Endothelial cell of umbilical vein (primary cell): Measurements from ENCODE around the gene LARP1. TPM values are rescaled to one million over a fixed set of nuclear protein-coding genes. Genes with fewer than 3 reads are reported as not detected.

Experiments
- BruUV-seq: library from RNA; stranded (reverse); fragments of 400-500 nt; replicated peaks from 2 replicates; lab custom pipeline; 2021; lab: Mats Ljungman, UMichigan
- CTCF ChIA-PET: fragments of 300-600, 350-600 bp; sonication (Branson Sonifier 250); formaldehyde crosslinking; loops from one replicate; lab custom pipeline; 2021; ENCODE audit warnings: antibody characterized with exemption, inconsistent platforms; lab: Charles Lee
- POLR2A ChIA-PET: fragments of 300-600, 350-600 bp; sonication (Branson Sonifier 250); formaldehyde crosslinking; loops from one replicate; lab custom pipeline; 2021; ENCODE audit warnings: antibody characterized with exemption, inconsistent platforms; lab: Charles Lee
- DNase-seq: peaks from one replicate; pipeline ENCODE4 v3.0.0-alpha.2; 2011; ENCODE audit warnings: low read depth, low spot score
- FAIRE-seq: peaks from 2 replicates; lab custom pipeline; 2011; peaks lifted over from hg19 to GRCh38; lab: Jason Lieb, UNC
- H2AFZ ChIP-seq: 2 replicates; pipeline ENCODE4 v1.6.0; 2012; ENCODE audit warnings: low read depth, low read length, control low read depth, inconsistent platforms
- H3K27ac ChIP-seq: 2 replicates; pipeline ENCODE4 v1.5.1; 2011; ENCODE audit warnings: low read depth, mild to moderate bottlenecking, control low read depth, low read length, moderate library complexity; ENCODE audit not compliant: insufficient read depth
- H3K27me3 ChIP-seq, 2 experiments: 2 replicates each; pipeline versions ENCODE4 v1.6.0 to v1.6.1; 2011; ENCODE audit warnings: low read length in 2 of 2, mixed read lengths in 1 of 2; ENCODE audit not compliant: control insufficient read depth in 2 of 2, insufficient read depth in 2 of 2
- H3K36me3 ChIP-seq, 2 experiments: 2 replicates in 1 of 2; 3 replicates in 1 of 2; pipeline ENCODE4 v1.5.1; 2011; ENCODE audit warnings: low read length in 2 of 2, mild to moderate bottlenecking in 1 of 2, moderate library complexity in 1 of 2; ENCODE audit not compliant: control insufficient read depth in 2 of 2, insufficient read depth in 2 of 2; ENCODE audit errors: extremely low read depth in 1 of 2
- H3K4me1 ChIP-seq: 3 replicates; pipeline ENCODE4 v1.5.1; 2011; ENCODE audit warnings: mild to moderate bottlenecking, low read length; ENCODE audit not compliant: control insufficient read depth, insufficient read depth; ENCODE audit errors: extremely low read depth
- H3K4me2 ChIP-seq: 2 replicates; pipeline ENCODE4 v1.6.1; 2011; ENCODE audit warnings: low read length, control low read depth, mixed read lengths; ENCODE audit not compliant: insufficient read depth
- H3K4me3 ChIP-seq, 3 experiments: fragments of 200-600 bp in 1 of 3; sonication (generic), shearing (Covaris generic) in 1 of 3; replicated peaks in 1 of 3; 2 replicates each; pipeline ENCODE4 v1.5.1; 2011 to 2016; ENCODE audit warnings: control low read depth in 3 of 3, low read length in 3 of 3, mild to moderate bottlenecking in 2 of 3, inconsistent platforms in 1 of 3, low read depth in 1 of 3, moderate library complexity in 1 of 3; ENCODE audit not compliant: insufficient read depth in 1 of 3
- H3K79me2 ChIP-seq: 2 replicates; pipeline ENCODE4 v1.6.0; 2012; ENCODE audit warnings: low read length, inconsistent platforms; ENCODE audit not compliant: control insufficient read depth, insufficient read depth
- H3K9ac ChIP-seq: replicated peaks from 2 replicates; pipeline ENCODE3; 2011; ENCODE audit warnings: low read length, control low read depth; ENCODE audit not compliant: insufficient read depth; ENCODE audit errors: extremely low read depth
- H3K9me1 ChIP-seq: replicated peaks from 3 replicates; pipeline ENCODE4 v1.6.0; 2011; ENCODE audit warnings: mild to moderate bottlenecking, low read length; ENCODE audit not compliant: control insufficient read depth, insufficient read depth; ENCODE audit errors: extremely low read depth
- H3K9me3 ChIP-seq: replicated peaks from 2 replicates; pipeline ENCODE4 v1.5.1; 2012; ENCODE audit warnings: low read length, inconsistent platforms; ENCODE audit not compliant: control insufficient read depth, insufficient read depth
- H4K20me1 ChIP-seq: replicated peaks from 2 replicates; pipeline ENCODE3; 2011; ENCODE audit warnings: mild to moderate bottlenecking, low read length; ENCODE audit not compliant: control insufficient read depth, insufficient read depth; ENCODE audit errors: extremely low read depth
- GATA2 ChIP-seq: IDR thresholded peaks from 2 replicates; pipeline ENCODE4 v1.7.0; 2011; ENCODE audit warnings: low read depth, mild to moderate bottlenecking, moderate library complexity, mixed read lengths, low read length; ENCODE audit not compliant: insufficient read length, insufficient read depth
- JUN ChIP-seq: IDR thresholded peaks from 2 replicates; pipeline ENCODE4 v1.6.1; 2011; ENCODE audit warnings: borderline replicate concordance, low read depth; ENCODE audit not compliant: insufficient read length, insufficient read depth
- POLR2A ChIP-seq: IDR thresholded peaks from 2 replicates; pipeline ENCODE4 v1.6.1; 2012; ENCODE audit warnings: low read depth, mild to moderate bottlenecking, control low read depth, low read length
- dilution Hi-C: fragments of 300-500 bp; cut with MboI; formaldehyde crosslinking; loops from one replicate; pipeline ENCODE4 v1.15.0; 2019; ENCODE audit warnings: low sequenced_read_pairs; ENCODE audit not compliant: extremely low pct_ligation_motif_present
- intact Hi-C: fragments of 100-400 bp; cut with micrococcal nuclease; formaldehyde crosslinking; loops from one replicate; pipeline ENCODE4 v1.10.0; 2022
- polyA plus RNA-seq, 4 experiments: library from polyadenylated mRNA; depleted of rRNA in 3 of 4; stranded (reverse) in 3 of 4; unstranded in 1 of 4; fragments of >200 nt; gene quantifications; 2 replicates each; pipeline versions ENCODE4 v1.2.1 to v1.2.3, GENCODE V29; 2011 to 2012; ENCODE audit warnings: missing spikeins in 1 of 4
- total RNA-seq: library from RNA; stranded (reverse); gene quantifications from 2 replicates; pipeline ENCODE4 v1.2.3, GENCODE V29; 2021
- TF ChIP-seq, protein P1 (sequence below), 2 donors: IDR thresholded peaks; 1 replicate in 1 of 2; 2 replicates in 1 of 2; pipeline ENCODE4 v1.5.1; 2011; ENCODE audit warnings: low read length in 2 of 2, mild to moderate bottlenecking in 2 of 2, moderate library complexity in 2 of 2, control low read depth in 1 of 2, inconsistent platforms in 1 of 2, low read depth in 1 of 2; ENCODE audit not compliant: insufficient read depth in 1 of 2; ENCODE audit errors: extremely low read depth in 1 of 2

LARP1 gene
- total and polyA plus RNA-seq, 2 donors (not counting 3 experiments of a cell fraction or from before 2014, with no cell fraction given), result 70.4 to 252 TPM

DNA sequence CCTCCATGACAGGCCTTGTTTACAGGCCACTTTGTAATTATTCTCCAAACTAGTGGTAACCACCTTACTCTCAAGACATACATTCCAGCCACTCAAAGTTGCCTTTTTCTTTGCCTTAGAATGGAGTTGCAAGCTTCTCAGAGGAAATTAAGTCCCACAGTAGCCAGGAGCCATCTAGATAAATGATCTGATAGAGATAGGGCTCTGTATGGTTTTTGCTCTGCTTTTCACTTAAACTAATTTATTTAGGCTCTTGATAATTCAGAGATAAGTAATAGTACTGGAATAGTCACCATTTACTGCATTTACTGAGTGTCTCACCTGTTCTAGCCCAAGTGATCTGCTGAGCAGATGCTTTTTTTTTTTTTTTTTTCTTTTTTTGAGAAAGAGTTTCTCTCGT, 7.5 kb downstream of the LARP1 start:
- no peak overlapping the region for H3K4me3 ChIP-seq
- no peak overlapping the region for H2AFZ ChIP-seq
- dilution Hi-C loops (no loop called here), intact Hi-C loops (no loop called here)
- H3K36me3 ChIP-seq, result no peaks in the 10 kb centered on the region
- BruUV-seq, result no TSS peak
- CTCF ChIA-PET, result interaction anchor here (0.7 to 2.0 kb wide), 3 partner anchors 9 to 112 kb away, joined by 3 to 5 read pairs (median 3); no protein-coding TSS in a partner anchor
- H3K9me1 ChIP-seq, result no peaks in the 10 kb centered on the region
- no peaks in the 10 kb centered on the region for H3K27me3 ChIP-seq
- FAIRE-seq (no peak), DNase-seq (no peak)
- peaks cover 19% of the 10 kb centered on the region for H4K20me1 ChIP-seq
- H3K4me1 ChIP-seq, result peaks cover 23% of the 10 kb centered on the region
- no peak overlapping the region for H3K4me2 ChIP-seq
- H3K9ac ChIP-seq, result no peak overlapping the region
- no peaks in the 10 kb centered on the region for H3K9me3 ChIP-seq
- peaks cover 99% of the 10 kb centered on the region for H3K79me2 ChIP-seq
- TF ChIP-seq POLR2A, result no peak
- TF ChIP-seq, protein P1, sequence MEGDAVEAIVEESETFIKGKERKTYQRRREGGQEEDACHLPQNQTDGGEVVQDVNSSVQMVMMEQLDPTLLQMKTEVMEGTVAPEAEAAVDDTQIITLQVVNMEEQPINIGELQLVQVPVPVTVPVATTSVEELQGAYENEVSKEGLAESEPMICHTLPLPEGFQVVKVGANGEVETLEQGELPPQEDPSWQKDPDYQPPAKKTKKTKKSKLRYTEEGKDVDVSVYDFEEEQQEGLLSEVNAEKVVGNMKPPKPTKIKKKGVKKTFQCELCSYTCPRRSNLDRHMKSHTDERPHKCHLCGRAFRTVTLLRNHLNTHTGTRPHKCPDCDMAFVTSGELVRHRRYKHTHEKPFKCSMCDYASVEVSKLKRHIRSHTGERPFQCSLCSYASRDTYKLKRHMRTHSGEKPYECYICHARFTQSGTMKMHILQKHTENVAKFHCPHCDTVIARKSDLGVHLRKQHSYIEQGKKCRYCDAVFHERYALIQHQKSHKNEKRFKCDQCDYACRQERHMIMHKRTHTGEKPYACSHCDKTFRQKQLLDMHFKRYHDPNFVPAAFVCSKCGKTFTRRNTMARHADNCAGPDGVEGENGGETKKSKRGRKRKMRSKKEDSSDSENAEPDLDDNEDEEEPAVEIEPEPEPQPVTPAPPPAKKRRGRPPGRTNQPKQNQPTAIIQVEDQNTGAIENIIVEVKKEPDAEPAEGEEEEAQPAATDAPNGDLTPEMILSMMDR (IDR thresholded peaks at IDR 0.05; ENCODE audit: extremely low read depth in 1 of 2, insufficient read depth in 1 of 2, low read depth in 1 of 2, low read length in 2 of 2), result no peak
- TF ChIP-seq GATA2, result no peak
- no peak for TF ChIP-seq JUN
- no peak overlapping the region for H3K27ac ChIP-seq
- POLR2A ChIA-PET, result no interaction called here

DNA sequence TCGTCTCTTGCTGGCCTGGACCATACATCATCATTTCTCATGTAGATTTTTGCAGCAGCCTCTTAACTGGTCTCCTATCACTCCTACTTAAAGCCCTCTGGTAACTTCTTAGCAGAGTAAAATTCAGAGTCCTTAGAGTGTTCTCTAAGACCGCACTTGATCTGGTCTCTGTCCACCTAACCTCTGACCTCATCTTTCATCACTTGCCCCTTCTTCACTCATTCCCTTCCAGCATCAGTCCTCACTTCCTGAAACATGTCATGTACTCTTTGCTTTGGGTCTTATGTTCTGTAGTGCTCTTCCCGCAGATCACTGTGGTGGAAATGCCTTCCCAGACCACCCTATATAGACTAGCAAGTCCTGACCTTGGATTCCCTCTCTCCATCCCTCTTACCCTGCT, 9.8 kb downstream of the LARP1 start:
- ChIA-PET POLR2A (interaction anchor here (0.6 kb wide), 1 partner anchor 76 kb away, joined by 3 read pairs; no protein-coding TSS in a partner anchor), CTCF (no interaction called here)
- dilution Hi-C loops (no loop called here), intact Hi-C loops (no loop called here)
- Histone ChIP-seq H3K27me3 (no peaks in the 10 kb centered on the region), H4K20me1 (peaks cover 15% of the 10 kb centered on the region), H3K27ac (no peak overlapping the region), H3K4me1 (peaks cover 7% of the 10 kb centered on the region), H3K4me3 (no peak overlapping the region), H3K9ac (no peak overlapping the region), H3K4me2 (no peak overlapping the region), H2AFZ (no peak overlapping the region), H3K9me3 (no peaks in the 10 kb centered on the region), H3K79me2 (peaks cover 98% of the 10 kb centered on the region), H3K9me1 (no peaks in the 10 kb centered on the region), H3K36me3 (no peaks in the 10 kb centered on the region)
- no TSS peak for BruUV-seq
- FAIRE-seq (no peak), DNase-seq (no peak)
- TF ChIP-seq POLR2A, result no peak
